Ecto neural progenitor cell (in vitro differentiated cells): Measurements from ENCODE around the gene LPP.

Source experiments
- DNase-seq: peaks from one replicate; pipeline ENCODE4 v3.0.0-alpha.2; 2018; ENCODE audit warnings: low spot score

The LPP gene

DNA sequence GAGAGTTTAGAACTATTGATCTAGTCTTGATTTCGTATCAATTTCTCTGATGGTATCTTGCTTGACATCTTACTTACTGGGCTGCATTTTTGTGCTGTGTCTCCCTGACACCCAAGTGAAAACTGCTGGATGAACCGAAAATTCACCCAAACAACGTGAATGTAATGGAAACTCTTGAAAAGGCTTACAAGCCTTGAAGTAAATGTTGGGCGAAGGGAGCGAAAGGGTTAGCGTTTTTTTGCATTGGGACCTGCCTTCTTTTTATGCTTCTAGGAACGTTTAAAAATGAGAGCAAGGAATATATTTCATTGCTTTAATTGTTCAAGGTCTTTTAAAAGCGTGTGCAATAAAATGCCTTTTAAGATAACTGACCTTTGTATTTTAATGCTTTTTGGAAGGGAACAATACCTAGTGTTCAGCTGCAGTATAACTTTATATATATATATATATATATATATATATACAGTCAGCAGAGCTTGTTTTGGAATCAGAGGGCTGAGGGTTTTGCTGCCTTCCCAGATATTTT lies 94.1 kb downstream of the LPP start:
- DNase-seq, result no peak

DNA sequence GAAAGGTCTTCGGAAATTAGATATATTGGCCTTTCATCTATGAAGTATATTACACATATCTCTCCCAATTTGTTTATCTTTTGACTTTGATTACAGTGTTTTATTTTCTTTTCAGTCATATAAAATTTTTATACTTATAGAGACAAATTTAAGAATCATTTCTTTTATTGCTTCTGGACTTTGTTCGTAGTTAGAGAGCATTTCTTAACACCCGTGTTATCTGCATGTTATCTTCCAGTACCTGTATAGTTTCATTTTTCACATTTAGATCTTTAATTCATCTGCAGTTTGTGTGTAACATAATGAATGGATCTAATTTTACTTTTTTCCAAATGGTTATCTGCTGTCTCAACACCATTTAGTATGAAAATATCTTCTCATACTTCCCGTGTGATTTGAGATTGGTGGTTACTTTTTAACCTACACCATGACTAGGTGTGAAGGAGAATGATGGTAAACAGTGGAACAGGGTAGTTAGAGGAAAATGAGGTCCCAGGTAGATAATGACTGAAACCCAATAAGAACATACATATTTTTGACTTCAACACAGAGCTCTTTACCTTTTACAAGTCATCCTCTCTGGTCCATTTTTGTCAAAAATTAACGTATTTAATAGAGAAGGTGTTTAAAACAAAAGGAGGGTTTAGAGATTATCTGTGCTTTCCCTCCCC lies 99.3 kb downstream of the LPP start:
- no peak for DNase-seq

DNA sequence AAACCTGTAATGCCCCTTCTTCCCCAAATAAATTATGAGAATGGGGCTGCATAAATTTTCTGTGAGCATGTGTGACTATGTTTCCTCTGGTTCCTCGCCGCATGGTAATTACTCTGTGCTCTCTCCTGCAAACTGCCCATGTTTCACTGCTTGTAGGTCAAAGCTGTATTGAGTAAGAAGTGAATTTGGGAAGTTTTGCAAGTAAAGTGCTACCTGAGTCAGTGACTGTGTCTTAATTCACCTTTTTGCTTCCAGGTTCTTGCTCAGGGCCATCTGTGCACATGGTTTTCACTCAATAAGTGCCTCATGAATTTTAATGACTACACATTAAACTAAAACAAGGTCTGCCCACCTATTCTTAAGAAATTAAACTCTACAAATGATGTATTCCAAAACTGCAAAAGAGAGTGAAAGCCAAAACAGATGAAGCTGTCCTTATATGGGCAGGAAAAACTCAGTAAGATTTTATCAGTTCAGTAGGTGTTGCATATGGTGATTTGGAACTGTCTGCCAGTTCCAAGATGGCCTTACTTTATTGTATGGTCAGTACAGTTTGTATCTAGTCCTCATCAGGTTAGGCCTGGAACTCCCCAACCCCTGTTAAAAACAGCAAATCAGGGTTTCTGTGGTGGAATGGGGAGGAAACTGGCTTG lies 100.0 kb downstream of the LPP start:
- no peak for DNase-seq

DNA sequence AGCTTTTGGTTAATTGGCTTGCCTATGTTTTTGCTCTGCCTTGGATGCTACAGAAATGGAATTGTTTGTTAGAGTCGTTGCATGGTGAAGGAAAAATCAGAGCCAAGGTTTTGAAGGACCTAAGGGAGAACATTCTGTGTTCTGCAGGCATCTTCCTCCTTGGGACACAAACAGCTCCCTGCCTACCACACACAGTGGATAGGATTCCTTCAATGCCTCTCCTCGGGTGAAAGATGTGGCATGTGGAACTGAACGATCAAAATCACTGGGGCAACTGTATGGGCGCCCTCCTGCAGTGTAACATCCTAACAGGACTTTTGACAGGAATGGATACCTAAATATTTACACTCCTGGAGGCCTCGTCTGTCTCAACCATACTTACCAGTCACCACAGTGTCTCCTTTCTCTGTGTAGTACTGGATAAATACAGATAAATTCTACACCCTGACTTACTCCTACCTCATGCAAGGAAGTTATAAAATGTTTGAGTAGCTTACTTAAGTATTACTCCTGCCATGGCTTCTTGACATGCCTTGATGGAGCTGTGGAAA lies 100.6 kb downstream of the LPP start:
- DNase-seq, result no peak

DNA sequence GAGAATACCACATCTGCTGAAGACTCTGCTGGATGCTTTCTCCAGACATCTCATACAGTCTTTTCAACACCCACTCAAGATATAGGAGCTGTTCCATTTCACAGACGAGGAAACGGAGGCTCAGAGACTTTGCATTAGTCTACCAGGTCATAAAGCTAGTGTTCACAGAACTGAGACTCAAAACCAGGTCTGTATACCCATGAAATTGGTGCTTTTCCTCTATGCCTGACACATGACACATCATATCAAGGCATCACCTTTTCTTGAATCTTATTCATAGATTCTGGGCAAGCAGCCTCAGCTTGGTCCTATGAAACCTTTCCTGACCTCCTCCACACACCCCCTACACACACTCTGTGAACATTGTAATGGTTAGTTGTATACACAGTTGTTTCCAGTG lies 101.2 kb downstream of the LPP start:
- no peak for DNase-seq

DNA sequence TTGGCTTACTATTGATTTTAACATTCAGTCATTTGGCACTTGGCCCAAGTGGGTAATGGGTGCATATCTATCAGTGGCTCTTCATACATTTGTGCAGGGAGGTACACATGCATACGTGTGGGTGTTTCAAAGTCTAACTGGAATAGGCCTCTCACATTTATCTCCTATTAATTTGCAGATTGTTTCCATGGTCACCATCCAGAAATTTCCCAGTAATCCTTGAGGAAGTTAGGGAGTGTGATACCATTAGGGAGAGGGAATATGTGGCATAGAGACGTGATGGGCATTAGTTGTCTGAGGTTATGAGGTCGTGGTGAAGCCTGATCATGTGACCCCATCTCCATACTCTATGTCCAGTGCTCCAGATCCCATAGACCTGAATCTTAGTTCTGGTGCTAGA lies 102.8 kb downstream of the LPP start:
- no peak for DNase-seq

DNA sequence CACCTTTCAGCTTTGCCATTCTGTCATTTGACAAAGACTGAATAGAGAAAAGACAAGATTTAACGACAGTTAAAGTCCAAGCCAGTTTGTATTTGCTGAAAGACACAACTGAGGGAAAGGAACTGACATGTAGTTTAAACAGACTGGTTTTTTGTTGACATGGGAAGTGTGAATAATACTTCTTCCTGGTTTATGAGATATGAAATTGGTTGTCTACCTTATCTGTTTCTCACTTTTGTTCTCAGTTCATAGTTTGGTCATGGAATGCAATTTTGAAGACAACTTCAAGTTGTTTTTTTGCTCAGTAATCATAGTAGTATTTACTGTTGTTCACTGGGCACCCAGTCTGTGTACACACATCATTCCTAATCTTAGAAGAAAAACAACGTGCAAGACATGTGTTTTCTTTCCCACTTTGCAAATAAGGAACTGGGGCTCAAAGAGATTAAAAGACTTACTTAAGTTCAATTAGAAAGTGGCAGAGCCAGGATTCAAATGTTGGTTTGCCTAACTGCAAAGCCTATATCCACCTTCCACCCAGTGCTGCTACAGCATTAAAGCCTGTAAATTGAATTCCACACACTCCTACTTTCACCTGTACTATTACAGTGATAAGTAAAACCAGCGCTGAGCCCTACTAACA lies 103.5 kb downstream of the LPP start:
- no peak for DNase-seq

DNA sequence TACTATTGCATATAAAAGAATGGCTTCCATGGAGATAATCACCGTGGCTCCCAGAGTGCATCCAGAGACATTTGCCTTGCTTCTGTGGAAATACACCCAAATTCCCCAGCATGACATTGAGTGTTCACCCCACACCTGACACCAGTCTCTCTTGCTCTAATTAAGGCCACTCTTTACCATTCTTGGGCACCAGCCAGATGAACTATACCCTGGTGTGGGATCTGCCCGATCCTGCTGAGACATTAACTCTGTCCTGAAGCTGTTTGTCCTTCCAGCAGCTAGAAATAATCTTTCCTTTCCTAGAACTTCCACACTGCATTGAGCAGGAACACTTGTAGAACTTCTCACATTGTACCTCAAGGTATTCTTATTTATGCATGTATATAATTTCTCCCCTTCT lies 105.2 kb downstream of the LPP start:
- DNase-seq, result no peak

DNA sequence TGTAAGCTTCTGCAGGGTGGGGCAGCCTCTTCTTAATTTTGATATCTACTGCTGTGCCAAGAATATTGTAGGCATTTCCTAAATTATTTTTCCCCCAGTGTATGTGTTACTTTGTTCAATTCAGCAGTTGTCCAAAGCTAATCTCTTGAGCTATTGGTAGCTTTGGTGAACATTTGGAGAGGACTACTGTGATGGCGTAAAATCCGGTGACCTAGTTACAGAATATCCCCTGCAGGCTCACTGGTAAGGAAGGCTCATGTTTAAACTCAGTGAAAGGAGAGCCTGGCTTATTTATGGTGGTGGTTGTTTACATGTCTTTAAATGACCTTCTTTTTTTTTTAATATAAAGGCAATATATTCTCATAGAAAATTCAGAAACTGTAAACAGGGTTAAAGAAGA lies 105.6 kb downstream of the LPP start:
- DNase-seq, result no peak

DNA sequence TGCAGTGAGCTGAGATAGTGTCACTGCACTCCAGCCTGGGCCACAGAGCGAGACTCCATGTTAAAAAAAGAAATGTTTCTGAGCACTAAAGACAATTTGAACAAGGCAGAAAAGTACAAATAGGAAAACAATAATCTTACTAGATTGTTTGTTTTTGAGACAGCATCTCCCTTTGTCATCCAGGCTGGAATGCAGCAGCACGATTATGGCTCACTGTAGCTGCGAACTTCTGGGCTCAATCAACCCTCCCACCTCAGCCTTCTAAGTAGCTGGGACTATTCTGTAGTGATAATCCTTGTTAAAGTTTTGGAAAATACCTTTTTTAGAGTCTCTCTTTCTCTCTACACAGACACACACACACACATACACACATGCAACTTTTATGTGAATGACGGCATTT lies 107.1 kb downstream of the LPP start:
- no peak for DNase-seq

DNA sequence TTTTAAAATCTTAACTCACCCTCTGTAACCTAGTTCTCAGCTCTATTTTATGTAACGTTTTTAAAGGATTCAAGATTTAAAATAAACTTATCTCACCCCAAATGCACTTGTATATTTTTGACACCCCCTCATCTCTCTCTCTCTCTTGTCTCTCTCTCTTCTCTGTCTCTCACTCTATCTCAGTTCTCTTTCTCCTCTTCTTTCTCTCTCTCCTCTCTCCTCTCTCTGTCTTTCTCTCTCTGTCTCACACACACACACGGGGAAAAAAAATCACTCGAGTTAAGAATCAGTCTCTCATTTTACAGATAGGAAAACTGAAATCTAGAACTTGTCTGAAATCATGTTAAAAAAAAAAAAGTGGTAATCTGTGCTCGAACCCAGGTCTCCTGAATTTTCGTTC lies 108.5 kb downstream of the LPP start:
- no peak for DNase-seq

DNA sequence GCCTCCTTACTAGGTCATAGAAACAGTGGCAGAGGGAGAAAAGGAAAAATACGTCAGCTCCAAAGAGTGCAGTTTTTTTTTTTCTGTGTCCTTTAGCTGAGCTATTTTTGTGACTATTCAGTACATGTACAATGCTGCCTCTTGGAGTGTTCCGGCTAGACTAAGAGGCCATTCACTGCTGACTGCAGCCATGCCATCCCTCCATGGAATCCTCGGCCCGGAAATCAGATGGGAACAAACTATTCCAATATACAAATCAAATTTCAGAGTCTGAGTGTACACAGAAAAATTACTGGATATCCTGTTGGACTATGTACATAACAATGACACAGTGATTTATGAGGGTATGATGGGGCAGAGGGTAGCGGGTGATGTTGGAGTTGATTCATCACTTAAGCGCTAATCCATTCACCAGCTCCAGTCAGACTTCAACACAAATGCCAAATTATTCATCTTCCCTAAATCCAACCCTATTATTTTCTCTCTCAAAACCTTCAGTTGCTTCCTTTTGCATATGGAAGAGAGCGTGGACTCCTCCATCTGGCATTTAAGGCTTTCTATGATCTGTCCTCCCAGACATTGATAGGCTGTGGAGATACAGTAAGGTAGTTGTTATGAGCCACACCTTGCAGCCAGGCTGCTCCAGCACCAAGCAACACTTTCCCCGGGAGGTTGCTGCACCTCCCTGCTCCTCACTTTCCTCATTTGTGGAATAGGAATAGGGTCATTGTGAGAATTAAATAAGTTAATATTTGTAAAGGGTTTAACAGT lies 109.1 kb downstream of the LPP start:
- DNase-seq, result no peak

DNA sequence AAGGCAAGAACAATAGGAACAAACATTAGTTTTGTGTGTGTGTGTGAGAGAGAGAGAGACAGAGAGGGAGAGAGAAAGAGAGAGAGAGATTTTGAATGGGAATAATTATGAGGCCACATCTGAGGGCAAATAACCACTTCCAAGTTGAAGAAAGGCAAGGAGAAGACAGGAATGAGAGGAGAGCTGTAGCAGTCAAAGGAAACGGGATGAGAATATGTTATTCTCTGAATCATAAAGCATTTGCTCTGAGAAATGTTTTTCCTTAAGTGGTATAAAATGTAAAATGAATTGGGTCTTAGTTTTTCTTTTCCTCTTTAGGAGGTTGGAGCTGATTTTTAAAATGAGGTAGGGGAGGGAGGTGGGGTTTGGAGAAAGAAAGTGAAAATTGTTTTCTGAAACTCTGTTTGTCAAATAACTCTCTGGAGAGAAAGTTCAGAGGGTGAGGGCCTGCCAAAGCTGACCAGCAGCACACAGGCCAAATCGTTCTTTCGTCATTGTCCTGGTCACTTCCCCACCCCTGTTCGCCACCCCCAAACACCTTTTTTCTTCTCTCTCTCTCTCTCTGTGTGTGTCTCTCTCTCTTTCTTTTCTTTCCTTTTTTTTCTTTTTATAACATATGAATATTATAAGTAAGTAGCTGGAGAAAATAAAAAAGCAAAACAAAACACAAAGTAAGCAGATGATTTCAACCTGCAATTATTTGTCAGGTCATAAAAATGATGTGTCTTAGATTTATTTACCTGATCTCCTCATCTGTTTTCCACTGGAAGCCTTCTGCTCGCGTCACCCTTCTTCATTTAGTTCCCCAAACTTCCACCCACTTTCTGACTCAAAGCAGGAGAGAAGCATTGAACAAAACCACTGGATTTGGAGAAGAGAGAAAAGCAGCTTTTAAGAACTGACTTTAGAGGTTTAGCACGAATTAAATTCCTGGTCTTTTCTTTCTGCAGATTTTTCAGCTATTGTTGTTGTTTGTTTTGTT lies 110.6 kb downstream of the LPP start:
- DNase-seq, result no peak

DNA sequence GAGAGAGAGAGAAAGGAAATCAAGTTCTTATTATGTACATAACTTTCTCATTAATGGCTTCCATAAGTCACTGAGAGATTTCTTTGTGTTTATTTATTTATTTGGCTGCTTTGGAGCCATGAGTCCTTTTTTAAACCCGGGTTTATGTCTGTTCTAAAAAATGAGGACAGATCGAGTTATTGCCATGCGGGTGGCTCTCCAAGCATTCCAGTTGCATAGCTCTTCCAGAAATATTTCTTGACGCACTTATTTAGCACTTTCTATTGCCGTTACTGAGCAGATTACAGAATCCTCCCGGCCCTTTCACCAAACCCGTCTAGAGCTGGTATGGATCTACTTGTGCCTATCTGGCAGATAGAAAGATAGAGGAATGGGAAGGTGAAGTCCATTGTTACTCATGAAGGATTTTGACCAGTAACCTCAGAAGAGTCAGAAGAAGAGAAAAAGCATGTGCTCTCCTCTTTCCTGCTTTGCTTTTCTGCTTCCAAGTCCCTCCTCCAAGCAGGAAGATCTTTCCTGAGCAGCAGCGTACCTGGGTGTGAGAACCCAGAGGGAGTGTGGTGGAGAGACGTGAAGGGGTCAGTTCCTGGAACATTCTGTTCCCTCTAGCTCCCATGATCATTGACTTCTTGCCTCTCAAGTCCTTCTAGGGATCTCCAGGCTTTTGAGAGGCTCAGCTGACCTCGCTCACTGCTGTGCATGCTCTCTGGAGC lies 112.8 kb downstream of the LPP start:
- no peak for DNase-seq

DNA sequence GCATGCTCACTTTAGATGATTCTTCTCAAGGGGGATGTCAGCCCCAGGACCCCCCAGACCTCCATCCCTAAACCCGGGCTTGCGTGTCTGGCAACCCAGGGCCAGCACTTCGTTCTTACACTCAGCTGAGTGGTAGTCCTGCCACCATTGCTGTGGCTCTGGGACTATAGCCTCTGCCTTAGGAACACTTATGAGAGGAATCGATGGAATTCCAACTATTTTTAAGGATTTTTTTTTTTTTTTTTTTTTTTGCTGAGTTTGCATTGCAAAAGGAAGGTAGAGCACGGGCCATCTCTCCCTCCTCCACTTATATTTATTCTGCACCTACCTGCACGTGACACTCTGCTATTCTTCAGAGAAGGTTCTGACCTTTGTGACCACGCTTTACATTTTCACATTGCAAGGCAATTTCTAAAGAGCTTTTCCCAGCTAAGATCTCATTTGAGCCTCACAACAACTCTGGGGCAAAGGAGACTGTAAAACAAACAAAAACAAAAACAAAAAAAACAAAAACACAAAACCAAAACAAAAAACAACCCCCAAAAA lies 113.9 kb downstream of the LPP start:
- DNase-seq, result no peak

DNA sequence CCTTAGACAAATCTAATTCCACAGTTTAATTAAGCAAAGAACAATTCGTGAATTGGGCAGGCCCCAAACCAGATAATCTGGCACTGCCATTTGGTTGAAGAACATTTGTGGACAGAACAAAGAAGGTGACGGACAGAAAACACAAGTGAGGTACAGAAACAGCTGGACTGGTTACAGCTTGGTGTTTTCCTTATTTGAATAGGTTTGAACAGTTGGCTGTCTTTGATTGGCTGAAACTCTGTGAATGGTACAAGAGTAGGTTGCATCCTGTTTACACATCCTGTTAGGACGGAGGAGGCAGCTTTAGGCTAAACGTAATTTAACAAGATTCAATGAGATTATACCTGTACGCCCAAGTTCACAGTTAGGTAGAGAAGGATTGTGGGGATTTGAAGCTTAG lies 114.4 kb downstream of the LPP start:
- no peak for DNase-seq

DNA sequence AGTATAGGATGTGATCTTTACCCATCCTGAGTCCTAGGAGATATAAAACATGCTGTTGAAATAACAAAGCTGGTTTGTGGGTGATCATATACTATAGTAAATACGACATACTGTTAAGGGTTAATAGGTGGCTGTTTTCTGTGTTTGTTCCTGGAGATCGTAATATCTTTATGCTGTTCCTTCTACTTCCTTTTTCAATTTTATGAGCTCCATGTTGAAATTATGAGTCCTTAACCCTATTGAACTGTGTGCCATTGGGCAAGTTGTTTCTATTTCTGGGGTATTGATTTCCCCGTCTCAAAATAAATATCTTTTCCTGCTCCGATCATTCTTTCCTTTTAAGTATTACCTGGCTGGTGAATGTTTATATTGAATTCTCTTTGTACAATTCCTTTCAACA lies 115.1 kb downstream of the LPP start:
- DNase-seq, result no peak

DNA sequence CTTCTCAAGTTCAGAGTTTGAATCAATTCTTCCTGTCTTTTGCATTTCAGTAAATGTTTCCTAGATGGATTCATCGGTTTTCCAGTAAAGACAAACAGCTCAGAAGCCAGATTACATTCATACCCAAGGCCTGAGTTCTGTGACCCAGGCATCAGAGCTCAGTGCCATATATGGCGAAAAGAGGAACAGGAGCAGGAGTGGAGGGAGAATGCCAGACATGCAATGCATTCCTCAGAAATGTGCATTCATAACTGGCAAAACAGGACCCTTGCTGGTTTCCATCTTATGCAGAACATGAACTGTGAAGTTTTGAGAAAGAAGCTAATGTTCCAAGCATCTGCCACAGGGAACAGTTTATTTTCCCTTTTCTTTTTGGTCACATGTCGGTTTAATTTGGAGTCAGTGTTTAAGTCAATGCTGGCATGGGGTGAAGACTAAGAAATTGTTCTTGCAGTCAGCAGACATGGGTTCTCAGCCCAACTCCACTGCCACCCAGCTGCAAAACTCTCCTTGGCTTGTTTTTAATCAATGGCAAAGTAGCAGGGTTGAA lies 116.5 kb downstream of the LPP start:
- no peak for DNase-seq

DNA sequence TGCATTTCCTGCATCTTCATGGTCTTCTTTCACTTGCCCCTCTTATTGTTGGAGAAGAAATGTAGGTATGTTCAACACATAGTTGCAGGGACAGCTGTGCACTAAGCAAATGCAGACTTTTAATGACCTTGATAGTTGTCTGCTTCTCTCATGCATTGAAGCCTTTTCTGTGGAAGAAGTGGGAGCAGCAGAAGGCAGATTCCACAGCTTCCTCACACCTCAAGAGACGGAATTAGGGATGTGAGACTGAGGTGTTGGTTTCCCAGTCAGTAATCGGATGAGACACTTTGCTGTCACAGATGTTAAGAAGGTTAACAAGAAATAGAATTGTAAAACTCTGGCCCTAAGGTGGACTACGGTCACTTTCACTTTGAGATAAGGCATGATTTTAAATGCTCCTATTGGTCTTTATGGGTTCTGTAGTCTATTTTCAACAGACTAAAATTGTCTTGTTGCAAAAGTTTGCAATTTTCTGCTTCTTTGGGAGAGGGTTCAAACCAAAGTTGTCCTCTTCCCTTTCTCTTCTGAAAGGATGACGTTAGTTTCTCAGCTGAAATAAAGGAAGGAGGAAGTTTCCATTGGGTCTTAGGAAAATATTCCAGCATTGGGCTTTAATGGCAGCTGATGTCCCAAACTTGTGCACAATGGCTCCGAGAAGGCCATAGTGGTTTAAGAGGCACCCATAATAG lies 117.4 kb downstream of the LPP start:
- DNase-seq, result no peak
